NCI-H2196 (cell line): Measurements from ENCODE around the gene POLR2L.

ENCODE experiments used
- DNase-seq: peaks from one replicate; lab custom pipeline; 2025; ENCODE audit not compliant: unreplicated experiment; lab: John Stamatoyannopoulos, UW

Gene POLR2L

GRCh38 chr11:828506-829175, 13.7 kb downstream of the POLR2L start:
- DNase-seq: no peak

DNA sequence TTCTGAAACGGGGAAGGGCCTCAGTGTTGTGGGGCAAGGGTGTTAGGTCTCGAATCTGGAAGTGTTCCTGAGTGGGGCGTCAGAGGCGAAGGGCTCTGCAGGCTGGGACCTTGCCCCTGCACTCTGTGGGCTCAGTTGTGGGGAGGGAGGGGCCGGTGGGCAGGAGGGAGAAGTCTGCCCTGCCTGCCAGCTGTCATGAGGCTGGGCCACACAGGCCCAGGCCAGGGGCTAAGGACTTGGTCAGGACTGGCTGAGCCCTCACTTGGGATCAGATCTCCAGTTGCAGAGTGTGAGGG, 14.5 kb downstream of the POLR2L start, which contains the start of gene CRACR2B:
TSS of gene CRACR2B (plus strand) at position 23 of the 296 bp plus-strand sequence. CDS start 689 bp downstream, outside the sequence.
- DNase-seq: no peak

DNA sequence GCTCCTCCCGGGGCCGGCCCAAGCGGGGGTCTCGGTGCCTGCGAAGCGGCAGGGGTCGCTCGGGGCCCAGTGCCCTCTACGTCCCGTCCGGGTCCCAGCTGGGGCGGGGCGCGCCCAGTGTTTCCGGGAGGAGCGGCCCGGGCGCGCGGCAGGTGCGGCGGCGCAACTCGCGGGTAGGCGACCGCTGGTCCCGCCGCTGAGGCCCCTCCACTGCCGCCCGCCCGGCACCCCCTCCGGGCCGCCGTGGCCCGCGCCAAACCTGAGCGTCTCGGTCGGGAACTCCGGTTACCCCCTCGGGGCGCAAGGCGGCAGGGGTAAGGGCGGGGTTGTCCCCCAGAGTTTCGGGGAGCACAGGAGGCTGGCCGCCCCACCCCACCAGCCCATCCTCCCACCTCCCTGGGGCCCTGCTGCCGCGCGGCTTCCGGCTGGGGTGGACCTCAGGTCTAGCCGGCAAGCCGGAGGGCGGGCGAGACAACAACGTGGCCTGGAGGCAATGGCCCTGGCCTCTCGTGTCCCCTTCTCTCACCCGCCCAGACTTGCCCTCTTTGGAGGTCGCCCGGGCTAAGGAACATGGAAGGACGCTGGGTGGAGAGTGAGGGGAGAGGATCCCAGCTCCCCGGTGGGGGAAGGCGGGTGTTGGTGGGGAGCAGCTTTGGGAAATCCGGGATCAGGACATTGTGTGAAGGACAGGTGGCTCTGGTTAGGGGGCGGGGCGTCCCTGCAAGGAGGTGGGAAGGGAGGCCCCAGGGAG, 15.0 kb downstream of the POLR2L start:
- peak; percentile 40 for DNase-seq

DNA sequence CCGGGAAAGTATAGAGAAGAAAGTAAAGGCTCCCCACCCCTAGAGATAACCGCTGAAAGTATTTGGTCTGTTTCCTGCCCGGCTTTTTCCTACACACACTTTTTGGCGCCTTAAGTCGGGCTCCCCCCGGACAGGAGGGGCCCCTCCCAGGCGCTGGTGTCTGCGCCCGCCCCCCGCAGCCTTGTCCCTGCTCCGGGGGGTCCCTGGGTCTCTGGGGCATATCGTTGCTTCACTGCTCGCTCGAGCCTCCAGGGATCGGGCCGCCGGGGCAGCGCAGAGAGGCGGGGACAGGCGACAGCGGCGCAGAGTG, 15.5 kb downstream of the POLR2L start:
- no peak for DNase-seq

DNA sequence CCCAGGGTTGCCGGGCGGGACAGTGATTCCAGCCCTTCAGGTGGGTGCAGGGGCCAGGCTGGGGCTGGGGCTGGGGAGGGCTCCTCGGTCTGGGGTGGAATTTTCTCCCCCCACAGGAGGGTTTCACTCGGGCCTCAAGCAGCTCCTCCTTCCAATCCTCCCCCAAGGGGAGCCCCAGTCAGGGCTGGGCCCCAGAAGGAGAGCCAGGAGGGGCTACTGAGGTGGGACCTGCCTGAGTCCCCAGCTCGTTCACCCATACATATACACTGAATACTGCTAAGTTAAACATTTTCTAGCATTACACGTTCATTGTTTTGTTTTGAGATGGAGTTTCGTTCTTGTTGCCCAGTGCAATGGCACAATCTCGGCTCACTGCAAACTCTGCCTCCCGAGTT, 16.1 kb downstream of the POLR2L start:
- DNase-seq: no peak

- no peak for DNase-seq
Observed at GRCh38 chr11:825366-826226, 16.7 kb downstream of the POLR2L start.

DNA sequence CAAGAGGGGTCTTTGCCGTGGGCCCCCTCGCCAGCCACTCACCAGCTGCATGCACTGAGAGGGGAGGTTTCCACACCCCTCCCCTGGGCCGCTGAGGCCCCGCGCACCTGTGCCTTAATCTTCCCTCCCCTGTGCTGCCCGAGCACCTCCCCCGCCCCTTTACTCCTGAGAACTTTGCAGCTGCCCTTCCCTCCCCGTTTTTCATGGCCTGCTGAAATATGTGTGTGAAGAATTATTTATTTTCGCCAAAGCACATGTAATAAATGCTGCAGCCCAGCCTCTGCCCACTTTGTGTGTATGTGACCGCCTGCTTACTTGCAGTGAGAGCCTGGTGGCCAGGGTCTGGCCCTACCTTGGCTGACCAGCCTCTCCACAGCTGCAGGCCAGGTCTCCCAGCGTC, 17.4 kb downstream of the POLR2L start:
- DNase-seq: peak; percentile 36

DNA sequence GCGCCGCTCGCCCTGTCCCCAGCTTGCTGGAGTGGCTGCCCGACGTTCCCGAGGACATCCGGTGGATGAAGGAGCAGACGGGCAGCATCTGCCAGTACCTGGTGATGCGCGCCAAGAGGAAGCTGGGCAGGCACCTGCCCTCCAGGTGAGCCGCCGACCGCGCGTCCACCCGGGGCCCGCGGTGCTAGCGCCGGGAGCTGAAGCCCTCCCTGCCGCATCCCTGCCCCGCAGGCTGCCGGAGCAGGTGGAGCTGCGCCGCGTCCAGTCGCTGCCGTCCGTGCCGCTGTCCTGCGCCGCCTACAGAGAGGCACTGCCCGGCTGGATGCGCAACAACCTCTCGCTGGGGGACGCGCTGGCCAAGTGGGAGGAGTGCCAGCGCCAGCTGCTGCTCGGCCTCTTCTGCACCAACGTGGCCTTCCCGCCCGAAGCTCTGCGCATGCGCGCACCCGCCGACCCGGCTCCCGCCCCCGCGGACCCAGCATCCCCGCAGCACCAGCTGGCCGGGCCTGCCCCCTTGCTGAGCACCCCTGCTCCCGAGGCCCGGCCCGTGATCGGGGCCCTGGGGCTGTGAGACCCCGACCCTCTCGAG, 17.9 kb downstream of the POLR2L start:
- DNase-seq: peak; percentile 80

GRCh38 chr11:823441-824291, 18.7 kb downstream of the POLR2L start:
- DNase-seq: no peak

GRCh38 chr11:821512-822371, 20.6 kb downstream of the POLR2L start:
- no peak for DNase-seq

DNA sequence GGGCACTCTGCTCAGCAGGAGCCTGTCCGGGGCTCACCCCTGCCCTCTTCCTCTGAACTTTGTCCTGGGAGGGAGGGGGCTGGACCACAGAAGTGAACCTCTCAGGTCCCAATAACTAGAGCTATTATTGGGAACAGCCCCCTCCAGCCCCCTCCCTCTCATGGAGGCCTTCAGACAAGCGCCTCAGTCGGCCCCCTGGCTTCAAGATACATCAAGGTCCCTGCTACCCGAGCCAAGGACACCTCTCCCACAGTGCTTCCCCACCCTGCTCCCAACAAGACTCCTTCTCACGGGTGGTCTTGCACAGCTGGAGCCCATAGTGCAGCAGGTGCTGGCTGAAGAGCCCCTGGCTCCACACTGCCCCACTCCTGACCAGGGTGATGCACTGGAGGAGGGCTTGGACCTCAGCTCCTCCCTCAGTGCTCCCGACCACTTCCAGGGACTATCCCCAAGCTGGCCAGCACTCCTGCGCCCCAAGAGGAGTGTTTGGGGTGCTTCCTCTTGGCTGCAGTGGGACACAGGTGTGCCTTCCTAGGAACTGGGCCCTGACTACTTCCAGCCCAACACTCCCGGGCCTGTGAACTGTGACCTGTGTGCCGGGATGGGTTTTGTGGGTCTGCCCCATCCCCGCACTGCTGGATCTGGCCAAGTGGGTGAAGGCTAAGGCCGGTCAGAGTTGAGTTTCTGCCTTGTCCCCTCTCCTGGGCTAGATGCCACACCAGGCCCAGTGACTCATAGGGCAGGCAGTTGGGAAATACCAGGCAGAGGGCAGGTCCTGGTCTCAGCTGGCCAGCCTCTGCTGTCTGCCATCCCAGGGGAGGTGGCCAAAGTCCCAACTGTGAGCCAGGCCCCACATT, 21.4 kb downstream of the POLR2L start:
- peak; percentile 28 for DNase-seq

GRCh38 chr11:819943-820649, 22.2 kb downstream of the POLR2L start:
- DNase-seq: peak; percentile 95

- DNase-seq: peak; percentile 91
Observed at GRCh38 chr11:819129-819931, 23.0 kb downstream of the POLR2L start.

DNA sequence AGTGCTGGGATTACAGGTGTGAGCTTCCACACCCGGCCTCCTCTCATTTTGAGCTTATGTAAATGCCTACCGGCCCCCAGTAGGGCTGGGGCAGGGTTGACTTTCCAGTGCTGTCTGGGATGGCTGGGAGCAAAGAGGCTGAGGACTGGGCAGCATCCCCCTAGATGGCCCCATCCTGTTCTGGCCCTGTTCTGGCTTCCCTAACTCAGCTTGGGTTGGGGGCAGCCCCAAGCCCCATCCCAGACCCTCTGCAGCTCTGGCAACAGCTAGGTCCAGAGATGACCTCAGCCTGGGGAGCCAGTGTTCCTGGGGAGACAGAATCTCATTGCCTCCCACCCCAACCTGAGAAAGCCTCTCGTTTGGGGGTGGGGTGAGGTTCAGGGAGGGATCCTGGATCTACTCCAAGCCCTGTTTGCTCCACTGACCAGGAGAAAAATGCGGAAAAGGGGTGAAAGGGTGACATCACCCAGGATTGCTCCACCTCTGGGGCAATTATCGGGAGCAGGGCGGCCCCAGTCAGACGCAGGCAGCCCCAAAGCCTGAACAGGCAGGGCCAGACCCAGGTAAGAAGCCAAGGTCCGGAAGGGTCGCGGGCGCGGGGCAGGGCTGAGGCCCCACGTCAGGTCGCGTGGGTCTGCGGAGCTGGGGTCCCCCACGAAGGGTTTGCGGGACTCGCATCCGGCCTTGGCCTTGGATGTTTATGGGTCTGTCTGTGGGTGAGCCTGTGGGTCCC, 23.8 kb downstream of the POLR2L start, which contains the start of gene PNPLA2:
TSS of gene PNPLA2 (plus strand) at position 519 of the 733 bp plus-strand sequence. CDS start 805 bp downstream, outside the sequence.
- no peak for DNase-seq

DNA sequence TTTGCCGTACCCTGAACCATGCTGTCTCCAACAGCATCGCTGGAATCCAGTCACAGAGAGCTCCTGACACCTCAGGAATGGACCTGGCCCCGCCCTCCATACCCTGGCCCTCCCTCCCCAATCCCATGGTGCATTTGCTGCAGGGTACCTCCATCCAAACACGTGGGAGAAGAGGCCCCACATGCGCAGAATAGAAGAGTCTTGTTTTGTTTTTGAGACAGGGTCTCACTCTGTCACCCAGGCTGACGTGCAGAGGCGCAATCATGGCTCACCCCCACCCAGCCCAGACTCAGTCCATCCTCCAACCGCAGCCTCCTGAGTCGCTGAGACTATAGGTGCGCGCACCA, 25.9 kb downstream of the POLR2L start:
- DNase-seq: no peak

GRCh38 chr11:815675-816432, 26.5 kb downstream of the POLR2L start:
- no peak for DNase-seq
